ENCODE measurements around the gene LTN1. TPM values are rescaled to one million over a fixed set of nuclear protein-coding genes. Genes with fewer than 3 reads are reported as not detected.

Gene LTN1
- total and polyA plus RNA-seq, 2 of the 13 experiments (the other 11 are each of a cell fraction or from before 2014, with no cell fraction given) = 6.7 to 24.6 TPM

- TF ChIP-seq ATF6 (CRISPR knock-in tag; conservative IDR thresholded peaks at IDR 0.05) (peak; percentile 95), ZNF280B (CRISPR knock-in tag; IDR thresholded peaks at IDR 0.05; ENCODE audit: borderline replicate concordance) (peak; percentile 100), ZNF607 (CRISPR knock-in tag; IDR thresholded peaks at IDR 0.05; ENCODE audit: borderline replicate concordance) (peak; percentile 100), ZBTB43 (CRISPR knock-in tag; conservative IDR thresholded peaks at IDR 0.05) (peak; percentile 94), RFX3 (CRISPR knock-in tag; IDR thresholded peaks at IDR 0.05) (no peak; the same call in 1 of the 2 replicates), FOXP4 (CRISPR knock-in tag; IDR thresholded peaks at IDR 0.05) (peak; percentile 82), ZNF839 (CRISPR knock-in tag; IDR thresholded peaks at IDR 0.05; ENCODE audit: borderline replicate concordance) (peak; percentile 85; the same call in 1 of the 2 replicates), ZNF513 (CRISPR knock-in tag; conservative IDR thresholded peaks at IDR 0.05) (no peak), ZNF264 (CRISPR knock-in tag; IDR thresholded peaks at IDR 0.05) (peak; percentile 74), ZNF552 (CRISPR knock-in tag; IDR thresholded peaks at IDR 0.05; ENCODE audit: borderline replicate concordance) (peak; percentile 98), ZNF232 (CRISPR knock-in tag; IDR thresholded peaks at IDR 0.05; ENCODE audit: borderline replicate concordance) (peak; percentile 98), ZNF614 (CRISPR knock-in tag; IDR thresholded peaks at IDR 0.05; ENCODE audit: borderline replicate concordance) (peak; percentile 97; the same call in 1 of the 2 replicates), FOSL1 (CRISPR knock-in tag; IDR thresholded peaks at IDR 0.05; ENCODE audit: borderline replicate concordance) (peak; percentile 57; the same call in 1 of the 2 replicates), ZNF776 (CRISPR knock-in tag; IDR thresholded peaks at IDR 0.05) (peak; percentile 97), HNRNPL (IDR thresholded peaks at IDR 0.05; ENCODE audit: low read depth, low read length) (0 out of 2 replicates have a peak, but pooled peaks have one; percentile 62), ZNF460 (CRISPR knock-in tag; IDR thresholded peaks at IDR 0.05; ENCODE audit: borderline replicate concordance) (no peak), ARNT (IDR thresholded peaks at IDR 0.05) (no peak), ATRX (CRISPR knock-in tag; IDR thresholded peaks at IDR 0.05; ENCODE audit: borderline replicate concordance) (no peak), ZNF720 (CRISPR knock-in tag; IDR thresholded peaks at IDR 0.05) (0 out of 2 replicates have a peak, but pooled peaks have one; percentile 83), CHD2 (IDR thresholded peaks at IDR 0.05; ENCODE audit: low read depth, low read length) (no peak)
Measured at GRCh38 chr21:28884976-28885852, 107.5 kb downstream of the LTN1 start (continued).

Data from HepG2 (cell line).